Stimulated activated CD8-positive, alpha-beta memory T cell treated with anti-CD3 and anti-CD28 coated beads, Interleukin-4, amount 100 ng/mL, for 24 hours (primary cell): ENCODE data around the gene KIF3A.
A peak's percentile ranks its signal among the peaks of the same experiment; 100 is the strongest.

Experiments
- DNase-seq: peaks from one replicate; pipeline ENCODE4 v3.0.0-alpha.2; 2020; ENCODE audit warnings: low read depth

Gene KIF3A

DNA sequence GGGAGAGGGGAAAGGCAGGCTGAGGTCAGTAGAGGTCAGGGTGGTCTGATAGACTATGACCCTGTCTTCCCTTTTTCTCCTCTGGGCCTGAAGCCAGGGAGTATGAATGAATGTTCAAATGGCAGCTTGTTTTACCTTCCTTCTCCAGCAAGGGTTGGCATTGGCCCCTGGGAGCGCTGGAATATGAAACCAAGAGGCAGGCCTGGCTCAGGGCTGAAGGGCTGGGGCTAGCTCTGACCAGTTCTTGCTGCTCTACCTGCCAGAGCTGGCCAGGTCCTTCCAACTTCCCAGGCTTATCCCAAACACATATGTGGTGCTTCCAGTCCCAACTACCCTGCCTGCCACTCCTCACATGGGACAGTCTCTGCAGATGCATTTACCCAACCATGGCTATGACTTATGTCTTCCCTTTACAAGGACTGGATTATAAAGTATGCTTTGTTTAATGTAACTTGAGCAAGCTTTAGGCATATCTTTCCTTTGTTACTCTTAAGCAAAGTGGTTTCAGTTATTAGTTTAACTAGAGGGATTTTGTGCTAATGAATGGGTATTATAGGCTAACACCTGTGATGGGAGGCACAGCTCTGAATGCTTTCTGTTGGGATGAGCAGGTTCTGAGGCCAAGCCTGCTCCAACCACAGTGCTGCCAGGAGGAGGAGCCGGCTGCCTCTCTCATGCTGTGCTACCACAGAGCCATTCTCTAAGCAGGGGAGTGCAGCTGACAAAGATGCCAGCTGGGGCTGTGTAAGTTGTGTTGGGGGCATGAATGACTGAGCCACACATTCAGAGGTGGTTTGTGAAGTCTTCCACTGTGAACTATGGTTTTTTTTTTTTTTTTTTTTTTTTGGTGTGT lies 16.0 kb upstream of the KIF3A start:
- no peak for DNase-seq

- DNase-seq: no peak
Measured at GRCh38 chr5:132752581-132753125, 15.3 kb upstream of the KIF3A start.

DNA sequence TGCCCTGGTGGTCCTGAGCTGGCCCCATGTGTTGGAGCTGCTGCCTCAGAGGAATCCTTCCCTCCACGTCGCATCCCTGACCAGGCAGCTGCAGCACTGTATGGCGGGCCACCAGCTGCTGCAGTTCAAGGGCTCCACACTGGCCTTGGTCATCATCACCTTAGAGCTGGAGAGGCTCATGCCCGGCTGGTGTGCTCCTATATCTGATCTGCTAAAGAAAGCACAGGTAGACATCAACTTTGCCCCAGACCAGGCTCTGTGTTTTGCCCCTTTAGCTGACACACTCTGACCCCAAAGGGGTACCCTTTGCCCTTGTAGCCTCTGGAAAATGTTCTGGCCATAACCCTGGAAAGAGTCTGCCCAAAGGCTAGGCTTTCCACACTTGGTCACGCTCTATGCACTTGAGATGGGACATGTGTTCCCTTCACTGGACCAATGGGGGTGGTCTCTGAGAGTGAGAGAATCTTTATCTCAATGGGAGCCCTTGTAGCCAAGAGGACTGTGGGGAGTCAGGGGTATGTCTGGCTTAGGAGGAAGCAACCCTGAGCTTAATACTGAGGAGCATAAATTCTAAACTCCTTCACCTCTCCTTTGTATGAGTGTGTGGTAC lies 14.7 kb upstream of the KIF3A start:
- DNase-seq: no peak

- no peak for DNase-seq
Measured at GRCh38 chr5:132751444-132751843, 14.1 kb upstream of the KIF3A start.

DNA sequence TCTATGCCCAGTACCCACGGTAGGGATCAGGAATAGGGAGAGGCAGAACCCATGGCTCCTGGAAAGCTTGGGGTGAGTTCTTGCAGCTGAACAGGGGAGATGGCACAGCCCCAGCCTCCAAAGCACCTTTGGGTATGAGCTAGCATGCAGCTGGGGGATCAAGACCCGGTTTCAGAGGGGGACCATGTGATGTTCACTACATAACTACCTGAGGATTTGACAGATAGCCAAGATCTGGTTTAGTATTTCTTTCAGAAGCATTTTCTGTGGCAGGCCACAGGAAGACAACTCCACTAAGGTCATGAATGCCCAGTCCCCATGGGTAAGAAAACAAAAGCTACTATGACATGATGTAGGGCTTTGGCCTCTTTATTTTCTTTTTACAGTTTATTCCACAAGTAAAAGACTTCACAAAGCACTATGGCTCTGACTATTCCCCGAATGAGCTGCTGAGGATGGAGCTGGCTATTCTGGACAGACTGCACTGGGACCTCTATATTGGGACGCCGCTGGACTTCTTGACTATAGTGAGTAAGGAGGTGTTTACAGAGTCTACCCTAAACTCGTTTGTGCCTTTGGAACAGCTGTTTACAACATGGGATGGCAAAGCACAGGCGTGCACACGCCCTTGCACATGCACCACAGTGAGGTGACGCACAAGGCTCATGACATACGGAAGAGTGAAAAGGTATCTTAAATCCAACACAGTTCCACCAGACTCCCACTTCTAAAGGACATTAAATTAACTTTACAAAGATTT lies 13.3 kb upstream of the KIF3A start:
- no peak for DNase-seq

DNA sequence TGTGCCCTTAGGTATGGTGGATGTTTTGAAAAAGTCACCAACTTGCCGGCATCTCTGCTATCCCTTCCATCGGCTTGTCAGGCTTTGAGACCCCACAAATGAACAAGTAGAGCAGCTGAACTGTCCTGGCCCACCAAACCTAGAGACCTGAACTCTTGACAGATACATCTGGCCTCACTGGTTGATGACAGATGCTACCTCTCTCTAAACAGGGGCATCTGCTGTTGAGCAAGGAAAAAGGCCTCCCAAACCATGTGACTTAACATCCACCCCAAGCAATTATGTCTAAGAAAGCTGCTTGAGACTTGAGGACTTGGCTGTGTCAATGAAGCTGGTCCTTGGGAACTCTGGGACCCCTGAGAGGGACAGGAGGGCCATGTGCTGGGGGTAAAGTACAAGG lies 12.2 kb upstream of the KIF3A start:
- DNase-seq: no peak

GRCh38 chr5:132748522-132749000 lies 11.2 kb upstream of the KIF3A start:
- no peak for DNase-seq

- peak; percentile 16 for DNase-seq
Measured at GRCh38 chr5:132747616-132748440, 10.5 kb upstream of the KIF3A start.

GRCh38 chr5:132746954-132747615 lies 9.7 kb upstream of the KIF3A start, which contains the start of gene CCNI2:
TSS of gene CCNI2 (plus strand) at chr5:132747426. CDS start at chr5:132747496, 70 bp downstream.
- DNase-seq: peak; percentile 44

- no peak for DNase-seq
Measured at GRCh38 chr5:132746592-132746953, 9.2 kb upstream of the KIF3A start.

DNA sequence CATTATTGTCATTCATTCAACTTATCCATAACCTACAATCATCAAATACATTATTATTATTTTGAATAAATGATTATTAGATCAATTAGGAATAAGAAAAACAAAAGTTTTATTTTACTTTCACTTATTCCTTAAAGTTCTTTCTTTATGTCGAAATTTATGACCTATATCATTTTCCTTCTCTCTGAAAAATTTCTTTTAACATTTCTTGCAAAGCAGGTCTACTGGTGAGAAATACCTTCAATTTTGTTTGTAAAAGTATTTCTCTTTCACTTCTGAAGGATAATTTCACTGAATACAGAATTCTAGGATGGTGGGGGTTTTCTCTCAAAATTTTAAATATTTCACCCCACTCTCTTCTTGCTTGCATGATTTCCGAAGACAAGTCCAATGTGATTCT lies 7.3 kb upstream of the KIF3A start:
- DNase-seq: no peak

GRCh38 chr5:132742626-132743025 lies 5.3 kb upstream of the KIF3A start:
- no peak for DNase-seq

DNA sequence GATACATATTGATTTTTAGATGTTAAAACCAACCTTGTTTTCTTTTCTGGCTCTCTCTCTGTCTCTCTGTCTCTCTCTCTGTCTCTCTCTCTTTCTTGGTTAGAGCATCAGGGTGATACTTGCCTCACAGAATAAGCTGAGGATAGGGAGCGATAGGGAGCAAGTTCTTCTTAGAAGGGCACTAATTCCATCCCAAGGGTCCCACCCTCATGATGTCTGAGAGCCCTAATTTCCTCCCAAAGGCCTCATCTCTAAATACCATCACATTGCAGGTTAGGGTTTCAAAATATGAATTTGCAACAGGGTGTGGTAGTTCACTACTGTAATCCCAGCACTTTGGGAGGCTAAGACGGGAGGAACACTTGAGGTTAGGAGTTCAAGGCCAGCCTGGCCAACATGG lies 4.8 kb upstream of the KIF3A start:
- no peak for DNase-seq

- no peak for DNase-seq
Measured at GRCh38 chr5:132739232-132739631, 1.9 kb upstream of the KIF3A start.

DNA sequence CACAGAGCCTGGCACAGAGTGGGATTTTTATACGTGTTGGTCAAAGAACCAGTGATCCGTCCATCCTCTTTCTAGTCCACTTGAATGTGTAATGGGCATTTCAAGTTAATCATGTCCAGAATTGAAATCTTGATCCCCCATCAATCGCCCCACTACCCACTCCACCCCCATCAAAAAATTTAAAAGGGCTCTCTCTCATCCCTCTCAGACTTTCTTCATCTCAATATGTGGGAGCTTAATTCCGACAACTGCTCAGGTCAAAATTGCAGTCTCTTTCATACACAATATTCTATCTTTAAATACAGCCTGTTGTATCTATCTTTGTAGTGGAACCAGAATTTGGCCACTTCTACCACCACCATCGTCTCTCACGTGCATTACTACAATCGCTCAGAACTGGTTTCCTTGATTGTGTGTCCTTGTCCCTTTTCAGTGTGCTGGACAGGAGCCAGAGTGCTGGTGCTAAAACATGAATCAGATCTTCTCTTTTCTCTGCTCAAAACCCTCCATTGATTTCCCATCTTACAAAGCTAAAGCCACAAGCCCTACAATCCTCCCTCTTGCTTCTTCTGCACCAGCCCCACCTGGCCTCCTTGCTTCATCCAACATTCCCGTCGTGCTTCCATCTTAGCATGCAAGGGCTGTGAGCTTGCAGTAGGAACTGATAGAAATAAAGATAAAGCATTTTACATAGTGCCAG lies 786 bp upstream of the KIF3A start:
- DNase-seq: no peak

DNA sequence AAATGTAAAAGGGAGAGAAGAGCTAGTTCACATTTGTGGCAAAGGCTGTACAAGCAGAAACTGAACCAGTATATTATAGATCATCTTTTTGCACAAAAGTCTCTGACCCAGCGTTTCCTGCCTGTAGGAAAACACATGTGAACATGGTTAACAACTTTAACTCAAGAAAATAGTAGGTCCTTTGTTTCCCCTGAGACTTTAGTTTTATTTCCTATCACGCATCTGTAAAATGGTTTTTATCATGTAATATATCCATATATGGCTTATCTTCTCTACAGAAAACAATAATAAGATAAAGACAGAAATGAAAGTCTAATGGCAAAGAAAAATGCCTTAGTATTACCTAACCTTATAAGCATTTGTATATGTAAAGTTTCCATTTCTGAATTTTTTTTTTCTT lies 2.7 kb downstream of the KIF3A start:
- no peak for DNase-seq

GRCh38 chr5:132733499-132734148 lies 3.7 kb downstream of the KIF3A start:
- no peak for DNase-seq

DNA sequence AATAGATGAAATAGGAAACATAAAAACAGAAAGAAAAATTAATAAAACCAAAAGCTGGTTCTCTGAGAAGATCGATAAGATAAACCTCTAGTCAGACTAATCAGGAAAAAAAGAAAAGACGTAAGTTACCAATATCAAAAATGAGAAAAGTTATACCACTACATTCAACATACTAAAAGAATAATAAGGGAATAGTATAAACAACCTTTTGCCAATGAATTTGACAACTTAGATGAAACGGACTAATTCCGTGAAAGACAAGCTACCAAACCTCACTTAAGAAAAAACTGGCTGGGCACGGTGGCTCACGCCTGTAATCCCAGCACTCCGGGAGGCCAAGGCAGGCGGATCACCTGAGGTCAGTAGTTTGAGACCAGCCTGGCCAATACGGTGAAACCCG lies 7.5 kb downstream of the KIF3A start:
- no peak for DNase-seq

DNA sequence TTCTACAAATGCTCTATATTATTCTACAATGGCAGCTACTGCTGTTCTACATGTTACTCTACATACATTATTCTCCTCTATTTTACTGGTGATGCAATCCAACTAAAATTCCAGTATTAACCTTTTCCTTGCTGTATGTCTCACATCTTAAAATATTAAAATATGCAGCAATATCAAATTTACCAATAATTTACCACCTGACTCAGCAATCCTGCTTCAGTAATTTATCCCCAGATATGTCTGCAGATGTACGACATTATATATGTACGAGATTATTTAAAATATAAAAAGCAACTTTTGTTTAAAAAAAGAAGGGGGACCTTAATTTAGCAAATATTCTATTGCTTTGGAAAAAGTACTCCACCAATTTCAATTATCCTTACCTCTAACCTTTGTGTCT lies 11.6 kb downstream of the KIF3A start:
- no peak for DNase-seq
